KBM-7 (cell line): ENCODE data around the gene KRT9.
"Not testable (repeated sequence)": the region's sequence is repeated elsewhere in the genome, so short reads cannot be mapped to it uniquely, and the experiment has no call there.

ENCODE experiments used
- DNase-seq: peaks from one replicate; pipeline ENCODE4 v3.0.0-alpha.2; 2015
- in situ Hi-C: fragments of 300-500 bp; cut with MboI; formaldehyde crosslinking; loops from 2 replicates; pipeline ENCODE4 v1.14.3; 2020; ENCODE audit warnings: low sequenced_read_pairs, low pct_unique_long_range_greater_than_20kb, mixed read lengths

The KRT9 gene

DNA sequence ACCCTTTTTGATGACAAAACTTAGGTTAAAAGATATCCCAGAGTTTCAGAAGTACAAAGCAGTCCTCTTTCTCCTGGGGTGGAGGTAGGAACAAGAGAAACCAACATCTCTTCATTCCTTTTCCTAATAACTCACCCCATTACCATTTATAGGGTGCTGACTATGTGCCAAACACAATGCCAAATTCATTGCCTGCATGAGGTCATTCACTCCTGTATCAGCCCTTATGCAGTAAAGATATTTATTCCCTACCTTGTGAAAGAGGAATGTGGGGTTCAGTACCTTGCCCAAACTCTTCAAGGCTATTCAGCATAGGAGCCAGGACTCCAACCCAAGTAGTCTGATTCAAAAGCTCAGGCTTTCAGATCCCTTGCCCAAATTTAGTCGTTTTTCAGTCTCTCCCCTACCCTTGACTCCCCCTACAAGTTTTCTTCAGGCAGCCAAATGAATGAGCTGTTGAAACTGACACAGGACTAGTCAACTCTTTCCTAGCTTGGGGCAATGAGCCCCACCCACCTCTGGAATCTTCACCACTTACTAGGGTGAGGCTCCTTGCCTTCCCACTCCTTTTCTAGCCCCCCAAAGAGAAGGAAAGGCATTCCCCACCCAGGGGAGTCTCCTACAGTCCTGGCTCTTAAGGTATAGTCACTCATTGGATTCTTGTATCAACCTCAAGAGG, 9.0 kb upstream of the KRT9 start:
- no peak for DNase-seq
- in situ Hi-C loops = no loop called here

DNA sequence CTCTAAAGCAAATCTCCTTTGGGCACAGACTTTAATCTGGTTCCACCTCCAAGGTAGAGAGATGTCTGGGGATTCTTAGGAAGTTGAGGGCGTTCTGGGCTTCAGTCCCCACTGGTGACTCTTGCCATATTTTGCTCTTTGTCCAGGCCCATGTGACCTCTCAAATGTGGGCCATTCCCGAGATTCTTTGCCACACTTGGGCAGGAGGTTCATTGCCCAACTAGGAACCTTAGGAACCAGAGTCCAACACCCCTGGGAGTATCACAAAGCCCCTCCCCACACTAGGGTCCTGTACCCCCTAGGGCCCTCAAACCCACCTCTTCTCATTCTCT, 8.4 kb upstream of the KRT9 start:
- no peak for DNase-seq
- in situ Hi-C loops = no loop called here

GRCh38 chr17:41579484-41580243, 7.8 kb upstream of the KRT9 start:
- in situ Hi-C loops = no loop called here
- peak; percentile 91 for DNase-seq

DNA sequence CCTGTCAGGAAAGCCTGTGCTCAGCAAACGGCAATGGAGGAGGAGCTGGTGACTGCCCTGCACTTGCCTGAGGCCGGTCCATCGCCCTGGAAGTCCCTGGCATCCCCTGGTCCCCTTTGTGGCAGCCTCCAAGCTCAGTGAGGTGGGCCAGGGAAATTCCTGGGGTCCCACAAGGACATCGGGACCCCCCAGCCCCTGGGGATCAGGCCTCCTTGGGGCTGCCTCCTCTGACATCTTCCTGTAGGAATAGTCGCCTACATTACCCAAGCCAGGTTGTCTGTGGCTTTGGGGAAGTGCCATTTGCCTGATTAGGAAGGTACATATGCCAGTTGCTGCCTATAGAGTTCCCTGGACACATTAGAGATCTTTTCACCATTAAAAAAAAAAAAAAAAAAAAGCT, 7.1 kb upstream of the KRT9 start:
- no peak for DNase-seq
- in situ Hi-C loops = no loop called here

DNA sequence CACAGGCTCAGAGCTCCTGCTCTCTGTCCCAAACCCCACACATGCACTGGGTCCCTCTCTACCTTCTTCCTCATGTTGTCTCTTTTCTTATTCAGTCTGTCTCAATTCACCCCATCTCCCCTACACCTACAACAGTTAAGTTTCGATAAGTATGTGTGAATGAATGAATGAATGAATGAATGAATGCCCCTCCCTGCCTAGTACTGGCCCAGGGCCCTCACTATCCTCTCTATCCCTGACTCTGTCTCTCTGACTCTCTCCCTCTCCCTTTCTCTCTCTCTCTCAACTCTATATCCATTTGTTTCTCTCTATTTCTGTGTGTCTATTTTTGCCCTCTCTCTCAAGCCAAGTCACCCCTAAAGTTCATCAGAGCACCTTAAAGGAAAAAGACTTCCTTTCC, 6.7 kb upstream of the KRT9 start:
- DNase-seq = no peak
- in situ Hi-C loops = no loop called here

DNA sequence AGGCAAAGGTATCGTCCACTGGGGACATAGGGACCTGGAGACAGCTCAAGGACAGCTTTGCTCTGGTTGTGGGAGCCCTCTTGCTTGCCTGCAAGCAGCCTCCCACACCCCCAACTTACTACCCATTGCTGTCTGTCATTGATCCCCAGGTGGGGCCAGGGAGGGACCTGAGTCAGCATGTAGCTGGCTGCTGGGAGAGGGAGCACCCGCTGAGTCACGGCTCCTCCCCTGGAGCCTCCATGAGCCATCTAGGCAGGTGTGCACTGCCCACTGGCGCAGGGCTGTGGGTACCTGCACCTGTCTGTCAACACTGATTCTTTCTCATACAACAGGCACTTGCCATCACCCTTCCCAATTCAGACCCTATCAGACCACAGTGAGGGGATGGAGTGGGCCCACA, 4.9 kb upstream of the KRT9 start:
- DNase-seq, in situ Hi-C loops: not testable (repeated sequence)

DNA sequence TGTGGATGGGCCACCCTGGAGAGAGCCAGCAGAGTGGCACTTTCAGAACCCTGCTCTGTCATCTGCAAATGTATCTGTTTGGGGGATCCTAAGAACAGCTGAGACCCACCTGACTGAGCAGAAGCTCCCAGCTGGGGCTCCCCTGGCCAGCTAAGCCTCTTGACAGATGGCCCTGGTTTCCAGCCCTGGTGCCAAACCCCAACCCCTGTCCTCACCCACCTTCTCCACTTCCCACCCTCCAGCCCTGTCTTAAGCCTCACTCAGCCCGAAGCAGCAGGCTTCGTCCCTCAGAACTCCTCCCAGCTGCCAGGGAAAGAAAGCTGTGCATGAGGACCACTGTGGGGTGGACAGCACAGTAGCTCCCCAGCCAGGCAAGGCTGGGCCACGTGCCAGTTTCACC, 3.5 kb upstream of the KRT9 start:
- no peak for DNase-seq
- in situ Hi-C loops = no loop called here

- in situ Hi-C loops = no loop called here
Observed at GRCh38 chr17:41567317-41567716, 4.5 kb downstream of the KRT9 start.

GRCh38 chr17:41565338-41565737, 6.5 kb downstream of the KRT9 start:
- in situ Hi-C loops = no loop called here
- DNase-seq = no peak

More at GRCh38 chr17:41567317-41567716, 4.5 kb downstream of the KRT9 start:
- DNase-seq = no peak

DNA sequence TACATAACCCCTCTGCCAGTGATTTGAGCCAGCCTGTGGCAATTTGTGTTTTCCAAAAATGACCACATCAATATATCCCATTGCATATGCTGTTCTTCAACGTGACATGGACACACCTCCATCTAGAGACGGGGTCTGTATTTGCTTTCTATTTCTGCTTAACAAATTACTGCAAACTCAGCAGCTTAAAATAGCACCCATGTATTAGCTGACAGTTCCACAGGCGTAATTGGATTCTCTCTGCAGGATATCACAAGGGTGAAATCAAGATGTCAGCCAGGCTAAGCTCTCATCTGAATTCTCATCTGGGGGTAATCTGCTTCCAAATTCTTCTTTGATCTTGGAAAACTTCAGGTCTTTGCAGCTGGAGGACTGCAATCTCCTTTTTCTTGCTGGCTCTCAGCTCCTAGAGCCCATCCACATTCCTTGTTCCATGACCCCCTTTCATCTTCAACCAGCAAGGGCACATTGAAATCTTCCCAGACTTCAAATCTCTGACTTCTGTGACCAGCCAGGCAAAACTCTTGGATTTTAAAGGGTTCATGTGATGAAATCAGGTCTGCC, 8.2 kb downstream of the KRT9 start:
- in situ Hi-C loops = no loop called here
- DNase-seq = no peak

- no peak for DNase-seq
- in situ Hi-C loops = no loop called here
Observed at GRCh38 chr17:41561554-41561953, 10.3 kb downstream of the KRT9 start.

GRCh38 chr17:41559548-41559947, 12.3 kb downstream of the KRT9 start:
- in situ Hi-C loops = no loop called here
- DNase-seq = no peak

- in situ Hi-C loops = no loop called here
Observed at GRCh38 chr17:41556931-41557330, 14.9 kb downstream of the KRT9 start.

GRCh38 chr17:41556306-41556705, 15.6 kb downstream of the KRT9 start:
- in situ Hi-C loops = no loop called here
- DNase-seq = no peak

More at GRCh38 chr17:41556931-41557330, 14.9 kb downstream of the KRT9 start:
- no peak for DNase-seq

- DNase-seq = no peak
- in situ Hi-C loops = no loop called here
Observed at GRCh38 chr17:41555105-41555887, 16.6 kb downstream of the KRT9 start.

DNA sequence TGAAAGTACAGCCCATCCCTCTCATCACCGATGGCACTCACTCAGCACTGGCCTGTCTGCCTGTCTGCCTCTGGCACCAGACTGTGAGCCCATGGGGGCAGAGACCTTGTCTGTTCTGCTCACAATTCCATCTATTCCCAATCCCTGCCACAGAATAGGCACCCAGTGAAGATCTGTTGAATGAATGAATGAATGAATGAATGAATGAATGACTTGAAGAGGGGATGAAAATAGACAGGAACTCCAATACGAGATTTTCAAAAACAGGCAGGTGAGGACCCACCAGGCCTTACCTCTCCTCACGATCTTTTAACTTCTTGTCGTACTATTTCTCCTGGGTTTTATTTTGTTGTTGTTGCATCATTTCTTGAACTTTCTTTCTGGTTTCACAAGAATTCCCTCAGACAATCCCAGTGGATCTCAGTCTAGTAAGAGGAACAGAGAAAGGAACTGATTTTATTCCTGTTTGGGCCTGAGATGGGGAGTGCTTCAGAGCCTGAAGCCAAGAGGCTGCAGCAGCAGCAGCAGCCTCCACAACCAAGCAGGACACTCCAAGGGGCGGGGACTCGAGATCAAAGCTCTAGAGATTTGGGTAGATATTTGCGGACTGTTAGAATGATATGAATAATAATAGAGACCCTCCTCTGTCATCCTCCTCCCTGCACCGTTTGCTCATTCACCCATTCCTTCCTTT, 17.7 kb downstream of the KRT9 start:
- in situ Hi-C loops = no loop called here
- DNase-seq = no peak

DNA sequence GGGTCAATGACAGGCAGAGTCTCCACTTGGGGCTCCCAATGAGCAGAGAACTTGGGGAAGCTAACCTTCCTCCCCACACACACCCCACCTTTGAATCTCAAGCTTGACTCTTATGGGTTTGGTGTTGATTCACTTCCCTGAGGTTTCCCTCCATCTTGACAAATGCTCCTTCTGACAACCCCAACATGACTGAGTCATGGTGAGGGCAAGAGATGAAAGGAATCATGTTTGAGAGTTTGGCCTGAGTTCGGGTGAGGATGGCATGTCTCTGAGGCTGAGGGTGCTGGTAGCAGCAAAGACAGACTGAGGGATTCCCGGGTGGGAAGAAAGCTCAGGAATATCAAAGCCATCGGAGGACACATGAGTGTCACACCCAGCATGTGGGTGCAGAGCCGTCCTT, 18.7 kb downstream of the KRT9 start:
- in situ Hi-C loops = no loop called here
- DNase-seq = no peak

DNA sequence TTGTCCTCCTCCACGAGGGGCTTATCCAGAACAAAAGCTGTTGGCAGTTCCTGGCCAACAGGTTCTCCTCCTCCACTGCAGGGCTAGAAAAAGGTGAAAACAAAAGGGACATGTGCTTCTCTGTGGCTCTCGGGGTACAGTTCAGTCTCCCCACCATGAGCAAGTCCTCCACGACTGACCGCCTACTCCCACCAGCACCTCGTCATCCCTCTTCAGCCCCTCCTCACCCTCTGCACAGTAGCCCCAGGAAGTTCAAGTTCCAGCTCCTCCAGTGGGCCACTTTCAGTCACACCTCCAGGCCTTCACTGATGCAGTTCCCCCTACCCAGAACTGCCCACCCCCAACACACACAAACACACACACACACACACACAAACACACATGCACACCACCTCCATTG, 19.4 kb downstream of the KRT9 start:
- no peak for DNase-seq
- in situ Hi-C loops = no loop called here

DNA sequence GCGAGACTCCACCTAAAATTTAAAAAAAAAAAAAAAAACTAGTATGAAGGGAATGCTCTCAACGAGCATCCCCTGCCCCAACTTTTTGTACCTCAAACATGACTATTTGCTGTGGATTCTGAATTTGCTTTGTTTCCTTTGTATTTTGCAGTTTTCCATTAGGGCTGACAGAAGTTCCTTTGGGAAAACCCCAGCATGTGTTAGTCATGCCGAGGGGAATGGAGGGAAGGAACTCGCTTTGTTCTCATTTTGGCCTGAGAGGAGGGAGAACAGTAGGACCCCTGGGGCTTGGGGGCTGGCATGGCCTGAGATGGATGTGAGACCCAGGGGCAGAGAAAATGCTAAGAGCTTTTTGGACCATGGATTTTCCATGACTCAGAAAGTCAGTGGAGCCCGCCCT, 20.5 kb downstream of the KRT9 start:
- in situ Hi-C loops = no loop called here
- no peak for DNase-seq
